Keratinocyte (primary cell): ENCODE measurements around the gene BMPR1B. TPM values are rescaled to one million over a fixed set of nuclear protein-coding genes. Genes with fewer than 3 reads are reported as not detected.

Experiments
- DNase-seq: peaks from one replicate; pipeline ENCODE4 v3.0.0-alpha.2; 2011; ENCODE audit warnings: low read depth, missing footprints, low spot score
- FAIRE-seq: peaks from 2 replicates; lab custom pipeline; 2011; peaks lifted over from hg19 to GRCh38; lab: Jason Lieb, UNC
- H2AFZ ChIP-seq: 2 replicates; pipeline ENCODE4 v1.6.0; 2012; ENCODE audit warnings: low read length, control low read depth, inconsistent platforms; ENCODE audit not compliant: control insufficient read depth
- H3K27ac ChIP-seq: 2 replicates; pipeline ENCODE4 v1.5.1; 2011; ENCODE audit warnings: low read length; ENCODE audit not compliant: control insufficient read depth, insufficient read depth
- H3K27me3 ChIP-seq: 3 replicates; pipeline ENCODE4 v1.6.0; 2011; ENCODE audit warnings: low read length; ENCODE audit not compliant: control insufficient read depth, insufficient read depth; ENCODE audit errors: extremely low read depth
- H3K36me3 ChIP-seq, 2 experiments: 2 replicates in 1 of 2; 3 replicates in 1 of 2; pipeline ENCODE4 v1.5.1; 2011; ENCODE audit warnings: low read length in 2 of 2, mild to moderate bottlenecking in 1 of 2; ENCODE audit not compliant: control insufficient read depth in 2 of 2, insufficient read depth in 2 of 2; ENCODE audit errors: extremely low read depth in 1 of 2
- H3K4me1 ChIP-seq: 3 replicates; pipeline ENCODE4 v1.5.1; 2011; ENCODE audit warnings: low read length; ENCODE audit not compliant: control insufficient read depth, insufficient read depth; ENCODE audit errors: extremely low read depth
- H3K4me2 ChIP-seq: 3 replicates; pipeline ENCODE4 v1.6.0; 2011; ENCODE audit warnings: low read depth, low read length; ENCODE audit not compliant: control insufficient read depth, insufficient read depth; ENCODE audit errors: extremely low read depth
- H3K4me3 ChIP-seq, 3 experiments: fragments of 200-600 bp in 1 of 3; sonication (generic) in 1 of 3; 2 replicates in 2 of 3; 3 replicates in 1 of 3; pipeline ENCODE4 v1.5.1; 2011 to 2016; ENCODE audit warnings: low read length in 3 of 3, mild to moderate bottlenecking in 3 of 3, control low read depth in 2 of 3, inconsistent platforms in 1 of 3, low read depth in 1 of 3, mixed read lengths in 1 of 3, mixed run types in 1 of 3, moderate library complexity in 1 of 3; ENCODE audit not compliant: control insufficient read depth in 2 of 3, insufficient read depth in 2 of 3; ENCODE audit errors: extremely low read depth in 1 of 3
- H3K79me2 ChIP-seq: 2 replicates; pipeline ENCODE4 v1.6.0; 2012; ENCODE audit warnings: low read length; ENCODE audit not compliant: control insufficient read depth, insufficient read depth
- H3K9ac ChIP-seq: 3 replicates; pipeline ENCODE4 v1.6.0; 2011; ENCODE audit warnings: low read length; ENCODE audit not compliant: control insufficient read depth, insufficient read depth; ENCODE audit errors: extremely low read depth
- H3K9me1 ChIP-seq: 3 replicates; pipeline ENCODE4 v1.6.0; 2011; ENCODE audit warnings: low read length; ENCODE audit not compliant: control insufficient read depth, insufficient read depth; ENCODE audit errors: extremely low read depth
- H3K9me3 ChIP-seq: 2 replicates; pipeline ENCODE4 v1.5.1; 2012; ENCODE audit warnings: low read depth, low read length; ENCODE audit not compliant: control insufficient read depth
- H4K20me1 ChIP-seq: 3 replicates; pipeline ENCODE4 v1.6.0; 2011; ENCODE audit warnings: low read length; ENCODE audit not compliant: control insufficient read depth, insufficient read depth; ENCODE audit errors: extremely low read depth
- CTCF ChIP-seq, 3 experiments: IDR thresholded peaks in 1 of 3; conservative IDR thresholded peaks in 1 of 3; optimal IDR thresholded peaks in 1 of 3; 2 replicates in 2 of 3; 3 replicates in 1 of 3; pipeline versions ENCODE3 to v1.5.1; 2011; ENCODE audit warnings: low read length in 3 of 3, mild to moderate bottlenecking in 3 of 3, moderate library complexity in 2 of 3, control low read depth in 1 of 3, inconsistent platforms in 1 of 3; ENCODE audit not compliant: insufficient read depth in 2 of 3; ENCODE audit errors: extremely low read depth in 1 of 3
- EZH2 ChIP-seq: IDR thresholded peaks from one replicate; pipeline ENCODE4 v1.6.1; 2012; ENCODE audit warnings: inconsistent platforms, mild to moderate bottlenecking, low read length, moderate library complexity
- dilution Hi-C: fragments of 300-500 bp; cut with MboI; formaldehyde crosslinking; loops from one replicate; pipeline ENCODE4 v1.7.0; 2020; ENCODE audit warnings: low sequenced_read_pairs; ENCODE audit not compliant: extremely low pct_ligation_motif_present
- polyA plus RNA-seq, 5 experiments: library from polyadenylated mRNA; depleted of rRNA in 3 of 5; stranded (reverse) in 3 of 5; stranded (forward) in 1 of 5; unstranded in 1 of 5; fragments of >200 nt; gene quantifications; 1 replicate in 1 of 5; 2 replicates in 3 of 5; 3 replicates in 1 of 5; pipeline versions ENCODE4 v1.2.1 to v1.2.3, GENCODE V29; 2011 to 2012; ENCODE audit warnings: missing spikeins in 2 of 5, low read depth in 1 of 5, low replicate concordance in 1 of 5

Gene BMPR1B
- polyA plus RNA-seq, 1 donor (not counting 4 experiments of a cell fraction or from before 2014, with no cell fraction given) = 0.89 TPM

- no peak overlapping the region for H3K27ac ChIP-seq
- dilution Hi-C loops = no loop called here
- no peak overlapping the region for H2AFZ ChIP-seq
- no peak for FAIRE-seq
- no peak overlapping the region for H3K4me2 ChIP-seq
- no peak for DNase-seq
- H3K9ac ChIP-seq = no peak overlapping the region
- H3K9me1 ChIP-seq = no peaks in the 10 kb centered on the region
- TF ChIP-seq CTCF (optimal IDR thresholded peaks at IDR 0.05 in 1 of 3, IDR thresholded peaks at IDR 0.05 in 1 of 3, conservative IDR thresholded peaks at IDR 0.05 in 1 of 3; ENCODE audit: extremely low read depth in 1 of 3, insufficient read depth in 2 of 3, low read length in 3 of 3) = no peak
- no peak for TF ChIP-seq EZH2
- no peak overlapping the region for H3K4me3 ChIP-seq
- H3K36me3 ChIP-seq = no peaks in the 10 kb centered on the region
- H3K27me3 ChIP-seq = no peaks in the 10 kb centered on the region
- no peaks in the 10 kb centered on the region for H4K20me1 ChIP-seq
- no peaks in the 10 kb centered on the region for H3K9me3 ChIP-seq
- H3K4me1 ChIP-seq = no peaks in the 10 kb centered on the region
- no peaks in the 10 kb centered on the region for H3K79me2 ChIP-seq
These were observed 137.3 kb downstream of the BMPR1B start for GRCh38 chr4:94895081-94895480.

GRCh38 chr4:94897023-94897422, 139.3 kb downstream of the BMPR1B start:
- Histone ChIP-seq H3K9me1 (no peaks in the 10 kb centered on the region), H3K9ac (no peak overlapping the region), H3K4me3 (no peak overlapping the region), H4K20me1 (no peaks in the 10 kb centered on the region), H3K27ac (no peak overlapping the region), H2AFZ (no peak overlapping the region), H3K27me3 (no peaks in the 10 kb centered on the region), H3K4me1 (no peaks in the 10 kb centered on the region), H3K79me2 (no peaks in the 10 kb centered on the region), H3K9me3 (no peaks in the 10 kb centered on the region), H3K4me2 (no peak overlapping the region), H3K36me3 (no peaks in the 10 kb centered on the region)
- dilution Hi-C loops = no loop called here
- TF ChIP-seq EZH2 = no peak
- TF ChIP-seq CTCF (optimal IDR thresholded peaks at IDR 0.05 in 1 of 3, IDR thresholded peaks at IDR 0.05 in 1 of 3, conservative IDR thresholded peaks at IDR 0.05 in 1 of 3; ENCODE audit: extremely low read depth in 1 of 3, insufficient read depth in 2 of 3, low read length in 3 of 3) = no peak
- FAIRE-seq = no peak
- DNase-seq = no peak
